MCF 10A (cell line): ENCODE measurements around the gene AOC2. TPM values are rescaled to one million over a fixed set of nuclear protein-coding genes. Genes with fewer than 3 reads are reported as not detected.
A peak's percentile ranks its signal among the peaks of the same experiment; 100 is the strongest.

Experiments used
- BruUV-seq: library from RNA; stranded (reverse); fragments of 400-500 nt; replicated peaks from 2 replicates; lab custom pipeline; 2021; lab: Mats Ljungman, UMichigan
- CTCF ChIA-PET: fragments of 300-600 bp; sonication (Branson Sonifier 250); formaldehyde crosslinking; extraction: SDS; loops from one replicate; lab custom pipeline; 2021; ENCODE audit warnings: antibody characterized with exemption, inconsistent platforms; lab: Yijun Ruan, JAX
- POLR2A ChIA-PET: fragments of 300-600, 350-650 bp; sonication (Branson Sonifier 250); formaldehyde crosslinking; extraction: SDS; loops from one replicate; lab custom pipeline; 2020; ENCODE audit warnings: antibody characterized with exemption, inconsistent platforms; lab: Yijun Ruan, JAX
- DNase-seq: peaks from one replicate; pipeline ENCODE4 v3.0.0-alpha.2; 2018; ENCODE audit not compliant: unreplicated experiment
- H3K27ac Mint-ChIP-seq: one replicate; pipeline ENCODE4 v1.8.0; 2022; ENCODE audit warnings: mild to moderate bottlenecking, low read depth, mixed read lengths; ENCODE audit not compliant: unreplicated experiment
- H3K27me3 Mint-ChIP-seq: one replicate; pipeline ENCODE4 v1.8.0; 2022; ENCODE audit warnings: mixed read lengths; ENCODE audit not compliant: insufficient read depth, unreplicated experiment
- H3K36me3 Mint-ChIP-seq: one replicate; pipeline ENCODE4 v1.8.0; 2022; ENCODE audit warnings: mild to moderate bottlenecking, moderate library complexity, mixed read lengths; ENCODE audit not compliant: insufficient read depth, unreplicated experiment
- H3K4me1 Mint-ChIP-seq: one replicate; pipeline ENCODE4 v1.8.0; 2022; ENCODE audit warnings: mixed read lengths; ENCODE audit not compliant: insufficient read depth, unreplicated experiment
- H3K4me3 Mint-ChIP-seq: one replicate; pipeline ENCODE4 v1.8.0; 2022; ENCODE audit warnings: mild to moderate bottlenecking, moderate library complexity, mixed read lengths; ENCODE audit not compliant: unreplicated experiment
- H3K9me3 Mint-ChIP-seq: one replicate; pipeline ENCODE4 v1.8.0; 2022; ENCODE audit warnings: mixed read lengths; ENCODE audit not compliant: unreplicated experiment
- intact Hi-C: fragments of 100-400 bp; cut with micrococcal nuclease; formaldehyde crosslinking; loops from 2 replicates; pipeline ENCODE4 v1.14.1; 2022
- total RNA-seq: library from RNA; stranded (reverse); gene quantifications from 2 replicates; pipeline ENCODE4 v1.2.3, GENCODE V29; 2022
- TF ChIP-seq, protein P1 (sequence below): fragments of 200-600 bp; IDR thresholded peaks from one replicate; pipeline ENCODE4 v1.8.0; 2022; ENCODE audit warnings: antibody characterized with exemption, mild to moderate bottlenecking; ENCODE audit not compliant: unreplicated experiment

The AOC2 gene
- total RNA-seq, 1 experiment from 2014 or later, result 2.6 TPM

DNA sequence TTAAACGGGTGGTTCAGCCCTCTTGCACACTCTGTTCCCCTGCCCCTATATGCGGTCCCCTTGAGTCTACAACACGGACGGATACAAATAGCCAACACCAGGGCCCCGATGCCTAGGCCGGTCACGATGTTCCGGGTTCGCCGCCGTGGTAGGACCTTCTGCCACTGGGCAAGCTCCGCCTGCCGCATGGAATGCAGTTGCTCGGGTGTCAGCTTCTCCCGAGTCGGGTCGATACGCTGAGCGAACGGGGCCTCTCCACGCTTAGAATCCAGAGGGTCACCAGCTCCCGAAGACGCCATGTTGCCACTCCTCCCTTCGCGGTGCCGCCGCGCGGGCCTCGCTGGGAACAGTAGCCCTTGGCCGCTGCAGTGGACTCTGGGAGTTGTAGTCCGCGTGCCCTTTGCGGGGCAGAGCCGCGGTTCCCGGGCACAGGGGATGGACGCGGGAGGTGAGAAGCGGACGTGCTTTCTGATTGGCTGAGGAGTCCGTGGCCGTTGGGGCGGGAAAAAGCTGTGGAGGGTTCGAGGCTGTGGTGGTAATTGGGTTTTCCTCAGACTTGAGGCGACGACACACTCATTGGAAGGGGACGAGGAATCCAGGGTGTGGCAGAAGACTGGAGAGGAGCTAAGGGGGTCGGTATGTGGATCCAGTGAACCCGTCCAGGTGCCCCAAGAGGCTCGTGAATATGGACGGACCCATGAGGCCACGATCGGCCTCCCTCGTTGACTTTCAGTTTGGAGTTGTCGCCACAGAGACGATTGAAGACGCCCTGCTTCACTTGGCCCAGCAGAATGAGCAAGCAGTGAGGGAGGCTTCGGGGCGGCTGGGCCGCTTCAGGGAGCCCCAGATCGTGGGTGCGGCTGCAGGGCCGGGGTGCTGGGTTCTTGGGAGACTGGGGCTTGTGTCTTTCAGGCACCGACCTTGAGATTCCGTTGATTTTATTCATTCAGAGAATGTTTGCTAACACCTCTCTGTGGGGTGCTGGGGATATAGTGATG, 45.7 kb upstream of the AOC2 start, which contains the start of the genes CNTD1 and COA3:
Gene CNTD1, plus strand, starts transcription at position 479 of the 998 bp plus-strand sequence. Its CDS starts 207 bp downstream, at position 686.
Gene COA3, minus strand, starts transcription at position 322 of the 998 bp plus-strand sequence. Its CDS starts 23 bp downstream, at position 299.
- Mint-ChIP-seq H3K27me3 (no peaks in the 10 kb centered on the region), H3K27ac (peak within 1 kb of the TSS; percentile 87), H3K4me3 (peak within 1 kb of the TSS; percentile 83), H3K4me1 (peaks cover 17% of the 10 kb centered on the region), H3K36me3 (no peaks in the 10 kb centered on the region), H3K9me3 (no peaks in the 10 kb centered on the region)
- peak; percentile 86 for DNase-seq
- TF ChIP-seq, protein P1, sequence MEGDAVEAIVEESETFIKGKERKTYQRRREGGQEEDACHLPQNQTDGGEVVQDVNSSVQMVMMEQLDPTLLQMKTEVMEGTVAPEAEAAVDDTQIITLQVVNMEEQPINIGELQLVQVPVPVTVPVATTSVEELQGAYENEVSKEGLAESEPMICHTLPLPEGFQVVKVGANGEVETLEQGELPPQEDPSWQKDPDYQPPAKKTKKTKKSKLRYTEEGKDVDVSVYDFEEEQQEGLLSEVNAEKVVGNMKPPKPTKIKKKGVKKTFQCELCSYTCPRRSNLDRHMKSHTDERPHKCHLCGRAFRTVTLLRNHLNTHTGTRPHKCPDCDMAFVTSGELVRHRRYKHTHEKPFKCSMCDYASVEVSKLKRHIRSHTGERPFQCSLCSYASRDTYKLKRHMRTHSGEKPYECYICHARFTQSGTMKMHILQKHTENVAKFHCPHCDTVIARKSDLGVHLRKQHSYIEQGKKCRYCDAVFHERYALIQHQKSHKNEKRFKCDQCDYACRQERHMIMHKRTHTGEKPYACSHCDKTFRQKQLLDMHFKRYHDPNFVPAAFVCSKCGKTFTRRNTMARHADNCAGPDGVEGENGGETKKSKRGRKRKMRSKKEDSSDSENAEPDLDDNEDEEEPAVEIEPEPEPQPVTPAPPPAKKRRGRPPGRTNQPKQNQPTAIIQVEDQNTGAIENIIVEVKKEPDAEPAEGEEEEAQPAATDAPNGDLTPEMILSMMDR, result no peak
- BruUV-seq, result no TSS peak
- ChIA-PET POLR2A (interaction anchor here (0.6 to 2.7 kb wide), 16 partner anchors 9 to 373 kb away, joined by 3 to 19 read pairs (median 4); partner anchors contain the start of genes BECN1 and VPS25), CTCF (interaction anchor here (1.6 kb wide), 1 partner anchor 35 kb away, joined by 5 read pairs; no protein-coding TSS in a partner anchor)
- intact Hi-C loops, result no loop called here

DNA sequence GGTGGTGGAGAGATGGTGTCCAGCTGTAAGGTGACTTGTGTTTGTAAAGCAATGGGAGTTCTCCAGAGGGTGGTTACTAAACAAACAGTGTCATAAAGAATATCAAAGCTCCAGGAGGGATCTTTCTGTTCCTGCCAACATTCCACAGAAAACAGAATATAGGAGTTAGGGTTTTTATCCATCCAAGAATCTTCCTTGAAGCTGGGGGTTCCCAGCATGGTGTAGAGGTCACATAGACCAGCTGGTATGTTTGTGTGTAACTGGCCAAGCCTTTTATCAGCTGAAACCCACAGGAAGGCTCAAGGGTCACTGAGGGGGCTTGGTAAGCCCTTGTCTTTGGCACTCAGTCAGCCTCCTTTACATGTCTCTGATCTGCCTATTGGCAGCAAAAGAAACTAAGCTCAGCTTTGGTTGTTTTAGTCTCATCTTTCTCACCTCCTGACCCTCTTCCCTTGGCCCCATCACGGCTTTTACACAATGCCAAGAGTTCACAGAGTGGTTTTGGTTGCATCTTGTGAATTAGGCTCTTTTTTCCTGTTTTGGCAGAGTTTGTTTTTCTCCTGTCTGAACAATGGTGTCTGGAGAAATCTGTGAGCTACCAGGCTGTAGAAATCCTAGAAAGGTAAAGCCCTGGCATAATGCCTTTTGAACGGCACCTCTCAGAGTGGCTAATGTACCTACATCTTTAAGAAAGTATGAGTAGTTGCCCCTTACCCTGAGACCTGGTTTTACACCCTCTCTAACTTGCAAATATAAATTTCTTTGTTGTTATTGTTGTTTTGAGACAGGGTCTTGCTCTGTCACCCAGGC, 41.1 kb upstream of the AOC2 start:
- TF ChIP-seq, protein P1, result no peak
- no TSS peak for BruUV-seq
- Mint-ChIP-seq H3K36me3 (peaks cover 6% of the 10 kb centered on the region), H3K27ac (no peak overlapping the region), H3K27me3 (no peaks in the 10 kb centered on the region), H3K4me1 (peaks cover 5% of the 10 kb centered on the region), H3K9me3 (no peaks in the 10 kb centered on the region), H3K4me3 (no peak overlapping the region)
- POLR2A ChIA-PET, result interaction anchor here (0.7 kb wide), 1 partner anchor 19 kb away, joined by 3 read pairs; no protein-coding TSS in a partner anchor
- no peak for DNase-seq
- CTCF ChIA-PET, result interaction anchor here (0.5 to 2.5 kb wide), 5 partner anchors 12 to 121 kb away, joined by 3 to 9 read pairs (median 3); no protein-coding TSS in a partner anchor
- intact Hi-C loops, result no loop called here

DNA sequence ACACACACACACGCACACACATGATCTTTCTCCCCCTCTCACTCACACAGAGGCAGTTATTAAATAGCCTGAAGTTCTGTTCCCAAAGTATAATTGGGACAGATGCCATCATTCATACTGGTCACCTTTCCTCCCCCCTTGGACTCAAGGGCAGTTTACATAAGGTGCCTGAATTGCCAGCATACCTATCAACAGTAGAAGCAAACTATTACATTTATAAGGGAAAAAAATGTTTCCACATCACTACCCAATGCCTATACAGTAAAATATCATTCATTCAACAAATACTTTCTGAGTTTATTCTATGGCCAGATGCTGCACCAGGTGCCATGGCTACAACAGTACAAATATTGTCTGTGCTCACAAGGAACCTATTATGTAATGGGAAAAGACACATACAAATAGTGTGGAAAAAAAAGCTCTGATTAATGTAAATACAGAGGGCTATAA, 39.4 kb upstream of the AOC2 start:
- no TSS peak for BruUV-seq
- CTCF ChIA-PET, result interaction anchor here (0.8 to 2.5 kb wide), 2 partner anchors 15 to 17 kb away, joined by 4 to 9 read pairs; no protein-coding TSS in a partner anchor
- DNase-seq, result no peak
- TF ChIP-seq, protein P1, result no peak
- Mint-ChIP-seq H3K27me3 (no peaks in the 10 kb centered on the region), H3K27ac (no peak overlapping the region), H3K4me3 (no peak overlapping the region), H3K4me1 (peaks cover 6% of the 10 kb centered on the region), H3K9me3 (no peaks in the 10 kb centered on the region), H3K36me3 (peaks cover 10% of the 10 kb centered on the region)
- POLR2A ChIA-PET, result interaction anchor here (0.6 to 1.2 kb wide), 2 partner anchors 11 to 19 kb away, joined by 3 read pairs; no protein-coding TSS in a partner anchor
- intact Hi-C loops, result no loop called here
